ENCODE measurements around the gene DGKD.

The DGKD gene

GRCh38 chr2:233418052-233418760 lies 63.9 kb downstream of the DGKD start:
- no peak for TF ChIP-seq CTCF (IDR thresholded peaks at IDR 0.05; ENCODE audit: insufficient read depth, low read depth, low read length, missing control alignments)
- H3K4me3 ChIP-seq (ENCODE audit: low read depth, low read length) = peak overlapping the region; percentile 61
- DNase-seq (ENCODE audit: low read depth) = peak; percentile 38

- DNase-seq (ENCODE audit: low read depth) = peak; percentile 84
- peak overlapping the region; percentile 61 for H3K4me3 ChIP-seq (ENCODE audit: low read depth, low read length)
- TF ChIP-seq CTCF (IDR thresholded peaks at IDR 0.05; ENCODE audit: insufficient read depth, low read depth, low read length, missing control alignments) = no peak
Observed at GRCh38 chr2:233418761-233419546, 64.7 kb downstream of the DGKD start.

GRCh38 chr2:233419602-233420391 lies 65.5 kb downstream of the DGKD start:
- TF ChIP-seq CTCF (IDR thresholded peaks at IDR 0.05; ENCODE audit: insufficient read depth, low read depth, low read length, missing control alignments) = no peak
- H3K4me3 ChIP-seq (ENCODE audit: low read depth, low read length) = peak overlapping the region; percentile 61
- peak; percentile 77 for DNase-seq (ENCODE audit: low read depth)

GRCh38 chr2:233421091-233421816 lies 67.0 kb downstream of the DGKD start:
- DNase-seq (ENCODE audit: low read depth) = no peak
- no peak for TF ChIP-seq CTCF (IDR thresholded peaks at IDR 0.05; ENCODE audit: insufficient read depth, low read depth, low read length, missing control alignments)
- H3K4me3 ChIP-seq (ENCODE audit: low read depth, low read length) = peak overlapping the region; percentile 61

GRCh38 chr2:233422050-233422639 lies 67.9 kb downstream of the DGKD start:
- H3K4me3 ChIP-seq (ENCODE audit: low read depth, low read length) = peak overlapping the region; percentile 41
- TF ChIP-seq CTCF (IDR thresholded peaks at IDR 0.05; ENCODE audit: insufficient read depth, low read depth, low read length, missing control alignments) = no peak
- peak; percentile 89 for DNase-seq (ENCODE audit: low read depth)
